ENCODE results near the gene SLC35G2.

DNA sequence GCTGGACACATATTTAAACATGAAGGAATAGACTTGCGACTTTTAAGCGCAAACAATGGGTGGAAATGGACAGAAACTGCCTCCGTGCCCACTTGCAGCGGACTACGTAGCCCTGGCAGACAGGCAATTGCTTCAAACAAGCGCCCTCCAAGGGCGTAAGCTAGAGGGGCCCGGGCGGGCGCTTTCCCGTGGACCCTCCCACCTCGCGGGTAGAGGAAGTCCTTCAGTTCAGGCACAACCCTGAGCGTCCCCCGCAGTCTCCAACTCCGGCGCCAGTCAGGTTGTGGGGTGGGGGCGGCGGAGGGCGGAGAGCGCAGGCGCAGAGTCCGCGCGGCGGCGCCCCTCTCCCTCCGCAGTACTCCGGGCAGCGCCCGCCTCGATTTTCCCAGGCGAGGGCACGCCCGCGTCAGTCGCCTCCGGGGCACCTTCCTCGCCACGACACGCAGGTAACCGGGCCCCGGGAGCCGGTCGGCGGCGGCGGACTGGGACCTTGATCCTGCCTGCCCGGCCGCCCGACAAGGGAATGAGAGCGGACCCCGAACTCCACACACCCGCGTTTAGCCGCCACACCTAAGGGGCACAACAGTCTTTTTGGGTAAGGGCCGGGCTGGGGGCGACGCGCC lies at the start of gene SLC35G2:
- TF ChIP-seq, protein P1, sequence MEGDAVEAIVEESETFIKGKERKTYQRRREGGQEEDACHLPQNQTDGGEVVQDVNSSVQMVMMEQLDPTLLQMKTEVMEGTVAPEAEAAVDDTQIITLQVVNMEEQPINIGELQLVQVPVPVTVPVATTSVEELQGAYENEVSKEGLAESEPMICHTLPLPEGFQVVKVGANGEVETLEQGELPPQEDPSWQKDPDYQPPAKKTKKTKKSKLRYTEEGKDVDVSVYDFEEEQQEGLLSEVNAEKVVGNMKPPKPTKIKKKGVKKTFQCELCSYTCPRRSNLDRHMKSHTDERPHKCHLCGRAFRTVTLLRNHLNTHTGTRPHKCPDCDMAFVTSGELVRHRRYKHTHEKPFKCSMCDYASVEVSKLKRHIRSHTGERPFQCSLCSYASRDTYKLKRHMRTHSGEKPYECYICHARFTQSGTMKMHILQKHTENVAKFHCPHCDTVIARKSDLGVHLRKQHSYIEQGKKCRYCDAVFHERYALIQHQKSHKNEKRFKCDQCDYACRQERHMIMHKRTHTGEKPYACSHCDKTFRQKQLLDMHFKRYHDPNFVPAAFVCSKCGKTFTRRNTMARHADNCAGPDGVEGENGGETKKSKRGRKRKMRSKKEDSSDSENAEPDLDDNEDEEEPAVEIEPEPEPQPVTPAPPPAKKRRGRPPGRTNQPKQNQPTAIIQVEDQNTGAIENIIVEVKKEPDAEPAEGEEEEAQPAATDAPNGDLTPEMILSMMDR (IDR thresholded peaks at IDR 0.05) = no peak; the same call in 1 of the 2 replicates
- no peak for TF ChIP-seq ZFX (IDR thresholded peaks at IDR 0.05; ENCODE audit: borderline replicate concordance)

Measured in 22Rv1 (cell line).